ENCODE results near the gene EPB41L3.
"Not testable (repeated sequence)": the region's sequence is repeated elsewhere in the genome, so short reads cannot be mapped to it uniquely, and the experiment has no call there.

Gene EPB41L3

GRCh38 chr18:5490753-5491480 lies 52.9 kb downstream of the EPB41L3 start:
- DNase-seq, result peak in 1 of 2 donors; percentile 20

- no peak for DNase-seq
Measured at GRCh38 chr18:5488844-5489243, 55.0 kb downstream of the EPB41L3 start.

- not testable (repeated sequence) for DNase-seq
Measured at GRCh38 chr18:5488044-5488443, 55.8 kb downstream of the EPB41L3 start.

GRCh38 chr18:5484526-5484925 lies 59.3 kb downstream of the EPB41L3 start:
- DNase-seq, result peak in 1 of 2 donors; percentile 51

GRCh38 chr18:5481621-5482020 lies 62.2 kb downstream of the EPB41L3 start:
- DNase-seq, result no peak

GRCh38 chr18:5478261-5478660 lies 65.5 kb downstream of the EPB41L3 start:
- no peak for DNase-seq

- DNase-seq, result no peak
Measured at GRCh38 chr18:5476961-5477800, 66.6 kb downstream of the EPB41L3 start.

- peak; percentile 64 to 68 for DNase-seq
Measured at GRCh38 chr18:5475267-5475666, 68.5 kb downstream of the EPB41L3 start.

- no peak for DNase-seq
Measured at GRCh38 chr18:5469340-5469739, 74.5 kb downstream of the EPB41L3 start.

- DNase-seq, result no peak
Measured at GRCh38 chr18:5468394-5468793, 75.4 kb downstream of the EPB41L3 start.

- no peak for DNase-seq
Measured at GRCh38 chr18:5467671-5468070, 76.1 kb downstream of the EPB41L3 start.

GRCh38 chr18:5466256-5466655 lies 77.5 kb downstream of the EPB41L3 start:
- peak; percentile 72 to 81 for DNase-seq

GRCh38 chr18:5464251-5464650 lies 79.5 kb downstream of the EPB41L3 start:
- DNase-seq, result peak; percentile 63 to 64

- peak; percentile 33 to 42 for DNase-seq
Measured at GRCh38 chr18:5463831-5464230, 80.0 kb downstream of the EPB41L3 start.

GRCh38 chr18:5463390-5463789 lies 80.4 kb downstream of the EPB41L3 start:
- peak; percentile 54 to 58 for DNase-seq

- DNase-seq, result peak; percentile 86 to 96
Measured at GRCh38 chr18:5462227-5462626, 81.6 kb downstream of the EPB41L3 start.

- no peak for DNase-seq
Measured at GRCh38 chr18:5461041-5461440, 82.8 kb downstream of the EPB41L3 start.

GRCh38 chr18:5457462-5457957 lies 86.3 kb downstream of the EPB41L3 start:
- DNase-seq, result no peak

GRCh38 chr18:5456577-5457461 lies 87.0 kb downstream of the EPB41L3 start:
- peak in 1 of 2 donors; percentile 41 for DNase-seq

GRCh38 chr18:5455674-5456073 lies 88.1 kb downstream of the EPB41L3 start:
- peak; percentile 79 to 82 for DNase-seq

- DNase-seq, result no peak
Measured at GRCh38 chr18:5452943-5453443, 90.8 kb downstream of the EPB41L3 start.

- DNase-seq, result no peak
Measured at GRCh38 chr18:5451871-5452270, 91.9 kb downstream of the EPB41L3 start.

GRCh38 chr18:5451150-5451549 lies 92.6 kb downstream of the EPB41L3 start:
- DNase-seq, result no peak
